H1 (cell line): ENCODE measurements around the gene CCNG2.

Source experiments
- CEBPB ChIP-seq: IDR thresholded peaks from 2 replicates; pipeline ENCODE4 v1.6.1; 2012; ENCODE audit warnings: low read depth, low read length
- EGR1 ChIP-seq: IDR thresholded peaks from 2 replicates; pipeline ENCODE4 v1.6.1; 2011; ENCODE audit warnings: low read depth, low read length, borderline replicate concordance
- EZH2 ChIP-seq: fragments of 200-600 bp; sonication (generic); IDR thresholded peaks from 2 replicates; pipeline ENCODE4 v1.7.1; 2012; ENCODE audit warnings: low read depth, mild to moderate bottlenecking, moderate library complexity, low read length, inconsistent platforms; ENCODE audit not compliant: severe bottlenecking
- GTF2F1 ChIP-seq: IDR thresholded peaks from 2 replicates; pipeline ENCODE4 v1.6.1; 2012; ENCODE audit warnings: low read depth, low read length, improper control_type of control experiment, borderline replicate concordance
- KDM1A ChIP-seq: fragments of 200-600, 300-600 bp; sonication (generic); IDR thresholded peaks from 2 replicates; pipeline ENCODE4 v1.7.1; 2016; ENCODE audit warnings: mild to moderate bottlenecking, low read length, borderline replicate concordance
- KDM5A ChIP-seq: fragments of 200-600 bp; IDR thresholded peaks from 2 replicates; pipeline ENCODE4 v1.7.1; 2012; ENCODE audit warnings: mild to moderate bottlenecking, low read length, inconsistent platforms, mixed read lengths
- POLR2A ChIP-seq, 2 experiments: IDR thresholded peaks; 1 replicate in 1 of 2; 2 replicates in 1 of 2; pipeline ENCODE4 v1.6.1; 2011; ENCODE audit warnings: low read depth in 2 of 2, low read length in 2 of 2, mild to moderate bottlenecking in 2 of 2; ENCODE audit errors: control extremely low read depth in 1 of 2
- POLR2AphosphoS5 ChIP-seq: IDR thresholded peaks from 2 replicates; pipeline ENCODE4 v1.6.1; 2011; ENCODE audit warnings: low read depth, low read length
- RXRA ChIP-seq: IDR thresholded peaks from 2 replicates; pipeline ENCODE4 v1.6.1; 2011; ENCODE audit warnings: low read depth, mild to moderate bottlenecking, low read length, moderate library complexity; ENCODE audit not compliant: insufficient read depth
- SIX5 ChIP-seq: IDR thresholded peaks from 2 replicates; pipeline ENCODE4 v1.6.1; 2011; ENCODE audit warnings: mild to moderate bottlenecking, low read depth, low read length
- ZNF274 ChIP-seq: IDR thresholded peaks from 2 replicates; pipeline ENCODE4 v1.7.0; 2012; ENCODE audit warnings: low read length, borderline replicate concordance; ENCODE audit errors: extremely low read depth
- TF ChIP-seq, protein P1 (sequence below), 3 experiments: IDR thresholded peaks; 1 replicate in 2 of 3; 2 replicates in 1 of 3; pipeline versions ENCODE4 v1.5.1 to v1.6.1; 2011; ENCODE audit warnings: low read length in 3 of 3, mild to moderate bottlenecking in 3 of 3, inconsistent platforms in 2 of 3, low read depth in 1 of 3, moderate library complexity in 1 of 3; ENCODE audit not compliant: insufficient read depth in 1 of 3; ENCODE audit errors: control extremely low read depth in 1 of 3
- TF ChIP-seq, protein P2 (sequence below): IDR thresholded peaks from 2 replicates; pipeline ENCODE4 v1.6.1; 2012; ENCODE audit warnings: inconsistent platforms

DNA sequence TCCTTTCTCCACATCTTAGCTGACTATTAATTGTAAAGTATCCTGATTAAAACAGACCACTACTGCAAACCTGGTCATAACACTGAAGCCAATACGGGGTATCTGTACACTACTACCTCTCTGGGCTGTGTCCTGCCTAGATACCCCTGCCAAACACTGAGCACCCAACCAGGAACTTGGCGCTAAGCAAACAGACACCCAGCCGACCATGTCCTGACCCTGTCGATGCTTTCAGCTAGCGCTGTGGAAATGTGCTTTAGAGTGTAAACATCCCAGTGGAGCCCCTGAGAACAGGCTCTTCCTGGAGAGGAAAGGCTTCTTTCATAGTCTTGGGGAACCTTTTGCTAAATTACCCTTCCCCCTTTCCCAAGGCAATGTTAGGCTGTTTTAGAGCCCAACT is 52.9 kb downstream of the CCNG2 start:
- TF ChIP-seq, protein P1, sequence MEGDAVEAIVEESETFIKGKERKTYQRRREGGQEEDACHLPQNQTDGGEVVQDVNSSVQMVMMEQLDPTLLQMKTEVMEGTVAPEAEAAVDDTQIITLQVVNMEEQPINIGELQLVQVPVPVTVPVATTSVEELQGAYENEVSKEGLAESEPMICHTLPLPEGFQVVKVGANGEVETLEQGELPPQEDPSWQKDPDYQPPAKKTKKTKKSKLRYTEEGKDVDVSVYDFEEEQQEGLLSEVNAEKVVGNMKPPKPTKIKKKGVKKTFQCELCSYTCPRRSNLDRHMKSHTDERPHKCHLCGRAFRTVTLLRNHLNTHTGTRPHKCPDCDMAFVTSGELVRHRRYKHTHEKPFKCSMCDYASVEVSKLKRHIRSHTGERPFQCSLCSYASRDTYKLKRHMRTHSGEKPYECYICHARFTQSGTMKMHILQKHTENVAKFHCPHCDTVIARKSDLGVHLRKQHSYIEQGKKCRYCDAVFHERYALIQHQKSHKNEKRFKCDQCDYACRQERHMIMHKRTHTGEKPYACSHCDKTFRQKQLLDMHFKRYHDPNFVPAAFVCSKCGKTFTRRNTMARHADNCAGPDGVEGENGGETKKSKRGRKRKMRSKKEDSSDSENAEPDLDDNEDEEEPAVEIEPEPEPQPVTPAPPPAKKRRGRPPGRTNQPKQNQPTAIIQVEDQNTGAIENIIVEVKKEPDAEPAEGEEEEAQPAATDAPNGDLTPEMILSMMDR (IDR thresholded peaks at IDR 0.05; ENCODE audit: control extremely low read depth in 1 of 3, insufficient read depth in 1 of 3, low read depth in 1 of 3, low read length in 3 of 3): no peak
- no peak for TF ChIP-seq POLR2AphosphoS5
- no peak for TF ChIP-seq GTF2F1
- TF ChIP-seq CEBPB: no peak
- TF ChIP-seq KDM5A: no peak
- TF ChIP-seq ZNF274: no peak
- TF ChIP-seq, protein P2, sequence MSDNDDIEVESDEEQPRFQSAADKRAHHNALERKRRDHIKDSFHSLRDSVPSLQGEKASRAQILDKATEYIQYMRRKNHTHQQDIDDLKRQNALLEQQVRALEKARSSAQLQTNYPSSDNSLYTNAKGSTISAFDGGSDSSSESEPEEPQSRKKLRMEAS: no peak
- no peak for TF ChIP-seq EGR1
- no peak for TF ChIP-seq SIX5
- TF ChIP-seq RXRA: no peak
- TF ChIP-seq EZH2: no peak
- no peak for TF ChIP-seq KDM1A
- TF ChIP-seq POLR2A (IDR thresholded peaks at IDR 0.05; ENCODE audit: control extremely low read depth in 1 of 2, low read depth in 2 of 2, low read length in 2 of 2): no peak
